SK-N-SH treated with all-trans-retinoic acid at 6 μM for 48 hours (cell line): ENCODE measurements around the gene RRN3.
"Not testable (repeated sequence)": the region's sequence is repeated elsewhere in the genome, so short reads cannot be mapped to it uniquely, and the experiment has no call there.

Experiments used
- ARNTL ChIP-seq: fragments of 450-650 bp; formaldehyde crosslinking; IDR thresholded peaks from 2 replicates; pipeline ENCODE4 v1.5.0; 2020; ENCODE audit warnings: low read depth, mild to moderate bottlenecking, moderate library complexity, borderline replicate concordance
- OSR1 ChIP-seq: fragments of 250-450 bp; sonication (Bioruptor Pico); IDR thresholded peaks from 2 replicates; pipeline ENCODE4 v1.8.0; 2022; ENCODE audit warnings: moderate library complexity, mild to moderate bottlenecking, inconsistent platforms
- PPARA ChIP-seq: fragments of 250-450 bp; sonication (Bioruptor Pico); IDR thresholded peaks from 2 replicates; pipeline ENCODE4 v1.5.0; 2020; ENCODE audit warnings: mild to moderate bottlenecking, borderline replicate concordance
- TSHZ2 ChIP-seq: fragments of 250-450 bp; sonication (Bioruptor Pico); IDR thresholded peaks from 2 replicates; pipeline ENCODE4 v1.5.0; 2020; ENCODE audit warnings: mild to moderate bottlenecking, moderate library complexity
- ZC3H10 ChIP-seq: fragments of 250-450 bp; sonication (Bioruptor Pico); IDR thresholded peaks from 2 replicates; pipeline ENCODE4 v1.5.1; 2021; ENCODE audit warnings: mild to moderate bottlenecking, moderate library complexity
- ZFP3 ChIP-seq: fragments of 250-450 bp; sonication (Bioruptor Pico); IDR thresholded peaks from 2 replicates; pipeline ENCODE4 v1.5.0; 2020; ENCODE audit warnings: mild to moderate bottlenecking, moderate library complexity

- TF ChIP-seq ZFP3 (CRISPR knock-in tag); TSHZ2; ZC3H10 (CRISPR knock-in tag); PPARA (CRISPR knock-in tag); OSR1 (CRISPR knock-in tag); ARNTL (CRISPR knock-in tag): not testable (repeated sequence)
Measured at GRCh38 chr16:15045270-15045669, 48.8 kb downstream of the RRN3 start.
